HCT116 (cell line): ENCODE measurements around the gene LRRTM3.

Experiments
- CEBPB ChIP-seq: IDR thresholded peaks from 2 replicates; pipeline ENCODE4 v1.6.1; 2012; ENCODE audit warnings: low read depth
- EZH2 ChIP-seq: fragments of 200-600 bp; sonication (generic); IDR thresholded peaks from 2 replicates; pipeline ENCODE4 v1.6.1; 2017; ENCODE audit warnings: antibody characterized with exemption, mixed run types
- JUND ChIP-seq: IDR thresholded peaks from 2 replicates; pipeline ENCODE4 v1.6.1; 2012
- POLR2A ChIP-seq: IDR thresholded peaks from 2 replicates; pipeline ENCODE4 v1.7.0; 2011; ENCODE audit warnings: borderline replicate concordance; ENCODE audit not compliant: insufficient read depth, insufficient read length; ENCODE audit errors: extremely low read depth
- POLR2AphosphoS5 ChIP-seq: IDR thresholded peaks from 2 replicates; pipeline ENCODE4 v1.6.1; 2011; ENCODE audit warnings: mild to moderate bottlenecking, low read depth, low read length, moderate library complexity
- REST ChIP-seq: IDR thresholded peaks from 2 replicates; pipeline ENCODE4 v1.6.1; 2012; ENCODE audit warnings: low read depth
- SIN3A ChIP-seq: IDR thresholded peaks from 2 replicates; pipeline ENCODE4 v1.6.1; 2012; ENCODE audit warnings: low read depth
- YY1 ChIP-seq: IDR thresholded peaks from 2 replicates; pipeline ENCODE4 v1.6.1; 2011; ENCODE audit warnings: low read length, low read depth, moderate library complexity, mild to moderate bottlenecking; ENCODE audit not compliant: insufficient replicate concordance; ENCODE audit errors: extremely low read depth
- TF ChIP-seq, protein P1 (sequence below): IDR thresholded peaks from 2 replicates; pipeline ENCODE4 v1.6.1; 2012
- TF ChIP-seq, protein P2 (sequence below), 3 experiments: fragments of 200-600 bp in 1 of 3; sonication (generic) in 1 of 3; IDR thresholded peaks in 2 of 3; conservative IDR thresholded peaks in 1 of 3; 2 replicates each; pipeline ENCODE4 v1.5.1; 2012 to 2017; ENCODE audit warnings: low read depth in 2 of 3, low read length in 2 of 3, antibody characterized with exemption in 1 of 3, borderline replicate concordance in 1 of 3, control low read depth in 1 of 3, mild to moderate bottlenecking in 1 of 3, mixed read lengths in 1 of 3, mixed run types in 1 of 3, moderate library complexity in 1 of 3; ENCODE audit not compliant: insufficient read depth in 1 of 3

DNA sequence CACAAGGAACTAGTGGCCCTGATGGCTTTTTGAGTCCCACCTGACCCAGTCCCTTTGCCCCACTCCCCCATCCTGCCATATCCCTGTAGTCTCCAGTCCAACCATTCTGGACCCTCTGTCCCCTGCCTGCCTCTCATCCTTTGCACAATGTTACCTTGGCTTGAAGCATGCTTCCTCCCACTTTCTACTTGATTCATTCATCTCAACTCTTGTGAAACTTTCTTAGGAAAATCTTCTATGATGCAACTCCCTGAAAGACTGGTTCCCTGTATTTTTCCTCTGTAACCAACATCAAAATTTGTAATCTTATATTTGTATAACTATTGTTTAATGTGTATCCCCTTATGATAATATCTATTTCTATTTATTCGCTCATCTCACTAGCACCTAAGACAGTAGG, 151.5 kb downstream of the LRRTM3 start:
- TF ChIP-seq, protein P1, sequence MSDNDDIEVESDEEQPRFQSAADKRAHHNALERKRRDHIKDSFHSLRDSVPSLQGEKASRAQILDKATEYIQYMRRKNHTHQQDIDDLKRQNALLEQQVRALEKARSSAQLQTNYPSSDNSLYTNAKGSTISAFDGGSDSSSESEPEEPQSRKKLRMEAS = no peak
- TF ChIP-seq, protein P2, sequence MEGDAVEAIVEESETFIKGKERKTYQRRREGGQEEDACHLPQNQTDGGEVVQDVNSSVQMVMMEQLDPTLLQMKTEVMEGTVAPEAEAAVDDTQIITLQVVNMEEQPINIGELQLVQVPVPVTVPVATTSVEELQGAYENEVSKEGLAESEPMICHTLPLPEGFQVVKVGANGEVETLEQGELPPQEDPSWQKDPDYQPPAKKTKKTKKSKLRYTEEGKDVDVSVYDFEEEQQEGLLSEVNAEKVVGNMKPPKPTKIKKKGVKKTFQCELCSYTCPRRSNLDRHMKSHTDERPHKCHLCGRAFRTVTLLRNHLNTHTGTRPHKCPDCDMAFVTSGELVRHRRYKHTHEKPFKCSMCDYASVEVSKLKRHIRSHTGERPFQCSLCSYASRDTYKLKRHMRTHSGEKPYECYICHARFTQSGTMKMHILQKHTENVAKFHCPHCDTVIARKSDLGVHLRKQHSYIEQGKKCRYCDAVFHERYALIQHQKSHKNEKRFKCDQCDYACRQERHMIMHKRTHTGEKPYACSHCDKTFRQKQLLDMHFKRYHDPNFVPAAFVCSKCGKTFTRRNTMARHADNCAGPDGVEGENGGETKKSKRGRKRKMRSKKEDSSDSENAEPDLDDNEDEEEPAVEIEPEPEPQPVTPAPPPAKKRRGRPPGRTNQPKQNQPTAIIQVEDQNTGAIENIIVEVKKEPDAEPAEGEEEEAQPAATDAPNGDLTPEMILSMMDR (IDR thresholded peaks at IDR 0.05 in 2 of 3, conservative IDR thresholded peaks at IDR 0.05 in 1 of 3; ENCODE audit: borderline replicate concordance in 1 of 3, insufficient read depth in 1 of 3, low read depth in 2 of 3, low read length in 2 of 3) = no peak
- TF ChIP-seq POLR2A = no peak
- no peak for TF ChIP-seq REST
- TF ChIP-seq POLR2AphosphoS5 = no peak
- TF ChIP-seq CEBPB = 0 out of 2 replicates have a peak, but pooled peaks have one; percentile 39
- no peak for TF ChIP-seq JUND
- no peak for TF ChIP-seq SIN3A
- TF ChIP-seq EZH2 = no peak
- TF ChIP-seq YY1 = no peak
